GM21825 (cell line): Measurements from ENCODE around the gene GALK1.
"Not testable (repeated sequence)": the region's sequence is repeated elsewhere in the genome, so short reads cannot be mapped to it uniquely, and the experiment has no call there.

Source experiments
- ATAC-seq: cut with Tn5 transposase; IDR thresholded peaks from one replicate; pipeline ENCODE4 v1.9.1; 2021; ENCODE audit warnings: mild to moderate bottlenecking, moderate library complexity; ENCODE audit not compliant: unreplicated experiment

Gene GALK1

DNA sequence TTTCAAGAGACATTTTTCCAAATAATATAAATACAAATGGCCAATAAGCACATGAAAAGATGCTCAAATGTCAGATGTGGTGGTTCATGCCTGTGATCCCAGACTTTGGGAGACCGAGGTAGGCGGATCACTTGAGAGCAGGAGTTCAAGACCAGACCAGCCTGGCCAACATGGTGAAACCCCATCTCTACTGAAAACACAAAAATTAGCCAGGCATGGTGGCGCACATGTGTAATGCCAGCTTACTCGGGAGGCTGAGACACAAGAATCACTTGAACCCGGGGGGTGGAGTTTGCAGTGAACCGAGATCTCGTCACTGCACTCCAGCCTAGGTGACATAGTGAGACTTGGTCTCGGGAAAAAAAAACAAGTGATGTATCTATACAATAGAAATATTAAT lies 2.9 kb upstream of the GALK1 start:
- ATAC-seq, result no peak

DNA sequence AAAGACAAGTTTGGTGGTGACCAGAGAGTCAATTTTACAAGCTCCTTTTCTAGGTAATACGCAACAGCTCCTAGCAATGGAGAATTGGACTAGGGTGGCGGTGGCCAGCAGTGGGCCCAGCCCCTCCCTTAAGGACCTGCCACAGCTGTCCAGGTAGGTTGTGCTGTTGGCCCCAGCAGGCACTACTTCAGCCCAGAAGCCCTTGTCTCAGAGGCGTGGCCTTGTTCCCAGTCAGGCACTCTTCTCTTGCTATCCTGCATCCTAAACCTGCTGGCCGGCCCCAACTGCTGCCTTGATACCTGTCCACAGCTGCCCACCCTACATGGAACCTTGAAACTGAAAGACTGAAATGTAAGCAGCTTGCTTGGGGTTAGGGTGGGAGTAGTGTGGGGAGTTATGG lies 989 bp upstream of the GALK1 start:
- no peak for ATAC-seq

DNA sequence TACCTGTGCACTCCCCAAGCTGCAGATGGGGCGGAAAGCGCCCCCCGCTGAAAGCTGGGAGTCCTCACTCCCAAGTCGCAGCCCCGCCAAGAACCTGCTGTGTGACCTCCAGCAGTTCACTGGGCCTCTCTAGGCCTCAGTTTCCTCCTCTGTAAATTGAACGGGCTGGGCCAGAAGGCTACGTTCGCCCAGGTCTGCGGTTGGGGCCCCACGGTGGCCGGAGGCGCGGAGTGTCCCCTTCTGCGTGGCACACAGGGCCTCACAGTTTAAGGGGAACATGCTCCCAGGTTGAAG lies 628 bp downstream of the GALK1 start:
- no peak for ATAC-seq

DNA sequence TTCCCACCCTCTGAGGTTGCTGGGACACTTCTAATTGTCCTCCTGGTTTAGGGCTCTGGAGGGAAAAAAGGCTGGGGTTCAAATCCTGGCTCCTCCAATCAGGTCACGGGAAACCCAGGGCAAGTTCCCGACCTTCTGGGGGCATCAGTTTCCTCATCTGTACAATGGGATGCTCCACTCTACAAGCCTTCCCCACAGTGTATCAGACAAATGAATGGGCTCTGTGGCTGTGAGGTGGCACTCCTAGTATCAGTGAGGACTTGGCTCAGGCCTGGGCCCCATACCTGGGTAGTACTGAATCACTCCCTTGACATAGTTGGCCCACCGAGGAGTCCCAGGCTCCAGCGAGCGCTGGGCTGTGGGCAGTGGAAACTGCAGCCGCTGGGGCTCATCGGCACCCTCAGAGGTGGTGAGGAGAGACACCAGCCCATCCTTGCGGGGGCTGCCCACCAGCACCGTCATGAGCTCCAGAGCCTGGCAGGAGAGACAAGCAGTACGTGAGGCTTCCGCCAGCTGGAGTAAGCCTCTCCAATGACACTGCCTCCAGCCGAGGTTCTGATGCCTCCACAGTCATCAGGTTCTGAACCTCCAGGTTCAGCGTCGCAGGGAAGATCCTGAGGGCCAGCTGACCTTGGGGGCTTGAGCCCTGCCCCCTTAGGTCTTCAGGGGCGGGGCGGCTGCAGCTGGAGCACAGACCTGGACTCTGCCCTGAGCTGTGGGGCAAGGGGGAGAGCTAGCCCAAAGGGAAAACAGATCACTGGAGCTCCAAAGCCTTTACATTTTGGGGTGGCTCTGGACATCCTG lies 1.2 kb downstream of the GALK1 start:
- ATAC-seq, result no peak

DNA sequence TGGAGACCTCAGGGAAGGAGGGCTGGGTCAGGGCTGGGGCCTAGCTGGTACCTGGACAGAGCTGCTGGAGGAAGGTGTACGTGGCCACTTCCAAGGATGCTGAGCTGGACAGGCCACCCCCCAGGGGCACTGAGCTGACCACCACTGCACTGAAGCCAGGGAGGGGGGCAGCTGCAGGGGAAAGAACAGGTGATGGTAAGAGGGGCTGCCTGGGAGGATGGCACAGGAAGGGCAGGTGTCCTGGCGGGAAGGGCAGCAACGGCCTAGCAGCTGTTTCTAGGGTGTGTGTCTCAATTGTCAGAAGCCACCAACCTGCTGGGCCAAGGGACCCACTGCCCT lies 1.8 kb downstream of the GALK1 start:
- ATAC-seq, result no peak

DNA sequence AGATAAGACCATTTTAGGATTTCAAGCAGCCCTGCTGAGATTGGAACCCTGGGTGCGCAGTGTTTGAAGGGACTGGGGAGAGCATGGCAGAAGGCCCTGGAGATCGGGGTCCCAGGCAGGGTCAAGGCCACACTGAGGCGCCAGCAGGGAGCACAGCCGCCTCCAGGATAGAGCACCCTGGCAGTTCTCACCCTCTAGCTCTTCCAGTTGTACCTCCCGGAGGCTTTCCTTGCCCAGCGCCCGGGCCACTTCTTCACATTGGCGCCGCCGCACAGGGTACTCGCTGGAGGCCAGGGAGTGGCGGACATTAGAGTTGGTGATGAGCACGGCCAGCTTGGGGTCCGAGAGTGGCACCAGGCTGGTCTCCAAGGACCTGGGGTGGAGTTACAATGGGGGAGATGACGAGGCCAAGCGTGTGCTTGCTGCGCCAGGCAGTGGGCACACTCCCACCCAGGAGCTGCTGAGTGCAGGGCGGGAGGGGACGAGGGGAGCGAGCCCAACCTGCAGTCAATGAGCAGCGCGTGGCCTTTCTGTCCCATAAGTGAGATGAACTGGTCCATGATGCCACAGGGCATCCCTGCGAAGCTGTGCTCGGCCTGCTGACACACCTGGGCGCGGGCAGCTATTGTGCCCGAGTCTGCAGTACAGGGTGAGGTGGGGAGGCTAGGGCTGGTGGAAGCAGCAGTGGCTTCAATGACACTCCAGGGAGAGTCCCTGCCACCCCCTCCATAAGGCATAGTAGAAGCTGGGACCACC lies 2.3 kb downstream of the GALK1 start:
- no peak for ATAC-seq

DNA sequence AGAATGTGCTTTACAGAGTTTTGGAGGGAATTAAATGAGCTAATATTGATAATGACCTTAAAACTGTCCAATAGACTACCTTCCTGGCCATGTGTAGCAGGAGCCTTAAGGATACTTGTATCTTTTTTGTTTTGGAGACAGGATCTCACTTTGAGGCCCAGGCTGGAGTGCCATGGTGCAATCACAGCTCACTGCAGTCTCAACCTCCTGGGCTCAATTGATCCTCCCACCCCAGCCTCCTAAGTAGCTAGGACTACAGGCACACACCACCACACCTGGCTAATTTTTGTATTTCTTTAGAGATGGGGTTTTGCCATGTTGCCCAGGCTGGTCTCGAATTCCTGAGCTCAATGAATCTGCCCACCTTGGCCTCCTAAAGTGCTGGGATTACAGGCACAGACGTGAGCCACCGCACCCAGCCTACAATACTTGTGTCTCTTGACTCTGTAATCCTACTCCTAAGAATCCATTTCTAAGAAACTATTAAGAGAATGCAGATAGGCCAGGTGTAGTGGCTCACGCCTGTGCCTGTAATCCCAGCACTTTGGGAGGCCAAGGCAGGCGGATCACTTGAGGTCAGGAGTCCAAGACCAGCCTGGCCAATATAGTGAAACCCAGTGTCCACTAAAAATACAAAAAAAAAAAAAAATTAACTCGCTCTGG lies 4.9 kb downstream of the GALK1 start:
- not testable (repeated sequence) for ATAC-seq

DNA sequence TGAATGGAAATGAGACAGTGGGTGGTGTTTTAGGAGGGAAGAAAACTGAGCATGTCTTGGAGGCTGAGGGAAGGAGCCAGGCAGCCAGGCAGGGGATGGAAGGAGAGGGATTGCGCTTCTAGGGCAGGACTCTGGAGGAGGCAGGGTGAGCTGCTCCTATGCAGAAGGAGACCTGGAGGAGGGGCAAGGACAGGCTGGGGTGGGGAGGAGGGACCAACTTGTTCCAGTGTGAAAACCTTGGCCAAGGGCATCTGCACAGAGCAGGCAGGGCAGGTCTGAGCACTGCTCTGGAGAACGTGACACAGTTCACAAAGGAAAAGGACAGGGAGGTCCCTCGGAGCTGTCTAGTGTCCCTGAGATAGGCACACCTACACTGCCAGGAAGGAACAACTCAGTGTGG lies 5.5 kb downstream of the GALK1 start:
- no peak for ATAC-seq

DNA sequence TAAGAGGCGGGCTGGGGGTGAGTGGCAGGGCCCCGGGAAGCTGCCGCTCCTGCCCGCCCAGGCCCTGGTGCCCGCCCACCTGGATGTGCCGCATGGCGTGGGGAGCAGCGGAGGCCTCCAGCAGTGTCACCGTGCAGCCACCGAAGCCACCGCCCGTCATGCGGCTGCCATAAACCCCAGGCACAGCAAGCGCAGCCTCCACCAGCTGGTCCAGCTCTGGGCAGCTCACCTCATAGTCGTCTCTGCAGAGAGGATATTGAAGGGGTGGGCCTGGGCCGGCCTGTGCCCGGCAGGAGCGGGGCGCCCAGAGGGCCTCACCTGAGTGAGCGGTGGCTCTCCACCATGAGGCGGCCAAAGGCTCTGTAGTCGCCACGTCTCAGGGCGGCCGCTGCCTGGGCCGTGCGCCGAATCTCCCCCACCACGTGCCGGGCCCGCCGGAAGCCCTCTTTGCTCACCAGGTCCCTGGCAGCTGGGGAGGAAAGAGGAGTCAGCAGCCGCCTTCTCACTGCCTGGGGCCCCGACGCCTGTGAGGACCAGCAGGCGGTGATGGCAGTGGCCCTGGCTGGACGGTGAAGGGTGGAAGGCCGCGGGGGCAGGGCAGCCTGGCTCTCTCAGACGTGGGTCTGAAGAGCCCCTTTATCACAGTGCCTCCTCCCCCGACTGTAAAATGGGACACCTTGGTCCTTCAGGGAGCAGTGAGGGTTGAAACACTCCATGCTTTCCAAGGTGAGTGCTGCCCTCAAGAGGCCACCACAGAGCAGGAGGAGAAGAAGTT lies 6.7 kb downstream of the GALK1 start:
- ATAC-seq, result no peak

DNA sequence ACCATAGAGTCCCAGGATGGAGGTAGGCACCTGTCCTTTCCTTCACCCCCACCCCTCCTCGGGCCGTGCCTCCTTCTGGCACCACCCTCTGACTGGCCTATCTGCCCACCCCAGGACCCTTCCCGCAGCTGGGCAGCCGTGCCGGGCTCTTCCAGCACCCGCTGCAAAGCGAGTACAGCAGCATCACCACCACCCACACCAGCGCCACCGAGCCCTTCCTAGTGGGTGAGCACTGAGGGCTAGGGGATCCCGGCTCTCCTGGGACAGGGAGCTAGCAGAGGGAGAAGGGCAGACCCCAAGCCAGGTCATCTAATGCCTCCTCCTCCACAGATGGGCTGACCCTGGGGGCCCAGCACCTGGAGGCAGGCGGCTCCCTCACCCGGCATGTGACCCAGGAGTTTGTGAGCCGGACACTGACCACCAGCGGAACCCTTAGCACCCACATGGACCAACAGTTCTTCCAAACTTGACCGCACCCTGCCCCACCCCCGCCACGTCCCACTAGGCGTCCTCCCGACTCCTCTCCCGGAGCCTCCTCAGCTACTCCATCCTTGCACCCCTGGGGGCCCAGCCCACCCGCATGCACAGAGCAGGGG lies 7.8 kb downstream of the GALK1 start:
- no peak for ATAC-seq

DNA sequence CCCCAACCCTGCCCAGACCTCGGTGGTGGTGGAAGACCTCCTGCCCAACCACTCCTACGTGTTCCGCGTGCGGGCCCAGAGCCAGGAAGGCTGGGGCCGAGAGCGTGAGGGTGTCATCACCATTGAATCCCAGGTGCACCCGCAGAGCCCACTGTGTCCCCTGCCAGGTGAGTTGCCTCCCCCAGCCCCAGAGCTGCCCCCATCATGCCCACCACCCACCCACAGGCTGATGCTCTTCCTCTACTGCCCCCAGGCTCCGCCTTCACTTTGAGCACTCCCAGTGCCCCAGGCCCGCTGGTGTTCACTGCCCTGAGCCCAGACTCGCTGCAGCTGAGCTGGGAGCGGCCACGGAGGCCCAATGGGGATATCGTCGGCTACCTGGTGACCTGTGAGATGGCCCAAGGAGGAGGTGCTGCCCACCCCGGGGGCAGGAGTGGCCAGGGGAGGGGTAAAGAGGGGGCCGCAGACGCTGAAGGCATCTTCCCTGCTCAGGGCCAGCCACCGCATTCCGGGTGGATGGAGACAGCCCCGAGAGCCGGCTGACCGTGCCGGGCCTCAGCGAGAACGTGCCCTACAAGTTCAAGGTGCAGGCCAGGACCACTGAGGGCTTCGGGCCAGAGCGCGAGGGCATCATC lies 8.4 kb downstream of the GALK1 start:
- ATAC-seq, result no peak

DNA sequence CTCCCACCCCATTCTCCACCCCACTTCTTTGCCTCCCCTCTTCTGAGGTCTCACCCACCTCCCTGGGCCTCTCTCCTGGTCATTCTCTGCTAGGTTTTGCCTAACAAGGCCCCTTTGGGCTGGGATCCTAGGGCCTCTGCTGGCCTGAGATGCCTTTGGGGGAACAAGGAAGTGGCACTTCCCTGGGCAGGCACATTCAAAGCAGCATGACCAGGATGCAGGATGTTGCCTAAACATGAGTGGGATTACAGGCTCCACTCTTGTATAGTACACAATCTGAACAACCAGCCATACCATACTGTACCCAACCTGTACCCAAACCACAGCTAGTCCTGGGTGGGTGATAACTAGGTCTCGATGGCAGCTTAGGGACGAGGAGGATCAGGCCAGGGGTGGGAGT lies 9.0 kb downstream of the GALK1 start:
- no peak for ATAC-seq

DNA sequence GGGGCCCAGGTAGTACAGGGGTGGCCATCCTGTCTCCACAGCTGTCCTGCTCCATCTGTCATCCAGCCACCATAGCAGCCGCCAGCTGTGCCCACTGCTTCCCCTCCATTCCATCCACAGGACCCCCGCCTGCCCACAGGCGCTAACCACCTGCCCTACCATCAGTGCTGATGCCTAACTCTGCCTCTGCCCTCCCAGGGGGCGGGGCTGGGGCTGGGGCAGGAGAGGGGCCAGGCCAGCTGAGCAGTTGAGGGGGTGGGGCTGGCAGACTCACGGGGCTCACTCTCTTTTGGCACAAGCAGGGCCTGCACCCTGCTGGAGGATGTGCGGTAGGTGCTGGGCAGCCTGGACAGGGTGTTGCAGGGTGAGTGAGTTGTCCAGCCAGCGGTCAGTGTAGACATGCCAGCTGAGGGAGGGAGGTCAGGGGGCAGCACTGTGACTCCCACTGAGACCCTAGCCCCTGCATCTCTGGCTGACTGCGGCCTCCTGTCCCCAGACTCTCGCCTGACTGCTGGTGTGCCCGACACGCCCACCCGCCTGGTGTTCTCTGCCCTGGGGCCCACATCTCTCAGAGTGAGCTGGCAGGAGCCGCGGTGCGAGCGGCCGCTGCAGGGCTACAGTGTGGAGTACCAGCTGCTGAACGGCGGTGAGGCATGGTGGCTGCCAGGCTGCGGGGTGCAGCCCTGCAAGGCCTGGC lies 9.6 kb downstream of the GALK1 start:
- no peak for ATAC-seq

DNA sequence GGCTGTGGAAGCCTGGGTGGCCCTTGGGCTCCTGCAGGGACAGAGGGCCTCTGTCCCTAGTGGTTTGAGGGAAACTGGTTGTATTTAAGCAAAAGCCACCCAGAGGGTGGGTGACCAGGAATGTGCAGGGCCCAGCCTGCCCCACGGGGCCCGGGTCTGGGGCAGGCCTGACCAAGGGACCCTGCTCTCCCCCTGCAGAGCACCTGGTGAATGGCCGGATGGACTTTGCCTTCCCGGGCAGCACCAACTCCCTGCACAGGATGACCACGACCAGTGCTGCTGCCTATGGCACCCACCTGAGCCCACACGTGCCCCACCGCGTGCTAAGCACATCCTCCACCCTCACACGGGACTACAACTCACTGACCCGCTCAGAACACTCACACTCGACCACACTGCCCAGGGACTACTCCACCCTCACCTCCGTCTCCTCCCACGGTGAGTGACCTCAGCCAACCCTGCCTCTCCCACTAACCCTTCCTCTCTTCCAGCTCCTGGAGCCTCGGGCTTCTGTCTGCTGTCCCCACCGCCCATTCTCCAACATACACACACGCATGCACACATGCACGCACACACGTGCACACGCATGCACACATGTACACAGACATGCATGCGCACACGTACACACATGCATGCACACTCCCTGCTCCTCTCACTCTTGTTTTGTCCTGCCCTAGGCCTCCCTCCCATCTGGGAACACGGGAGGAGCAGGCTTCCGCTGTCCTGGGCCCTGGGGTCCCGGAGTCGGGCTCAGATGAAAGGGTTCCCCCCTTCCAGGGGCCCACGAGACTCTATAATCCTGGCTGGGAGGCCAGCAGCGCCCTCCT lies 10.4 kb downstream of the GALK1 start:
- ATAC-seq, result no peak

DNA sequence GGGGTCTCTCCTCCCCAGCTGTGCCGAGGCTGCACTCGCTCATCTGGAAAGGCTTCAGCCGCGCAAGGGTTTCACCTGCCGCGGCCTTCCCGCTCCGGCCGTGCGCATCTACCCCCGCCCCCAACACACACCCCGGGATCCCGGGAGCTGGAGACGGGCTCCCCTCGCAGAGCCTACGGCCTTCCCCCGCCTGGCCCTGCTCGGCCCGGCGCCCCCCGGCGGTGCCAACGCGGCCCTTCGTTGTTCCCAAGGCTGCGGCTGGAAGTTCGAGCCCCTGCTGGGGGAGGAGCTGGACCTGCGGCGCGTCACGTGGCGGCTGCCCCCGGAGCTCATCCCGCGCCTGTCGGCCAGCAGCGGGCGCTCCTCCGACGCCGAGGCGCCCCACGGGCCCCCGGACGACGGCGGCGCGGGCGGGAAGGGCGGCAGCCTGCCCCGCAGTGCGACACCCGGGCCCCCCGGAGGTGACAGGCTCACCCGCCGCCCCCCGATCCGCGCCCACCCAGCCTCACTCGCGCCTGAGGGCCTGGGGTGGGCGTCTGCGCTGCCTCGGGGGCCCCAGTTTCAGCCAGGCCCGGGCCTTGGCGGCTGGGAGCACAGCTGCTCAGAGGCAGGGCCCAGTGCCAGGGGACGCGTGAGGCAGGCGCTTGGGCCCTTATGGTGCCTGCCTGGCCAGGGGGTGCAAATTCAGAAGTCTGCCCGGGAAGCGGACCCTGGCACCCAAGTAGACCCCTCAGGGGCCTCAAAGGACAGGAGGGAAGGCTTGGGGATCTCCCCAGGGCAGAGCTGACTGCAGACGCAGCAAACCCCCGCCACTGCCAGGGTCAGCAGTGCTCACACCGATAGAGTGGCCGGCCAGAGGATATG lies 11.2 kb downstream of the GALK1 start:
- peak; percentile 55 for ATAC-seq

DNA sequence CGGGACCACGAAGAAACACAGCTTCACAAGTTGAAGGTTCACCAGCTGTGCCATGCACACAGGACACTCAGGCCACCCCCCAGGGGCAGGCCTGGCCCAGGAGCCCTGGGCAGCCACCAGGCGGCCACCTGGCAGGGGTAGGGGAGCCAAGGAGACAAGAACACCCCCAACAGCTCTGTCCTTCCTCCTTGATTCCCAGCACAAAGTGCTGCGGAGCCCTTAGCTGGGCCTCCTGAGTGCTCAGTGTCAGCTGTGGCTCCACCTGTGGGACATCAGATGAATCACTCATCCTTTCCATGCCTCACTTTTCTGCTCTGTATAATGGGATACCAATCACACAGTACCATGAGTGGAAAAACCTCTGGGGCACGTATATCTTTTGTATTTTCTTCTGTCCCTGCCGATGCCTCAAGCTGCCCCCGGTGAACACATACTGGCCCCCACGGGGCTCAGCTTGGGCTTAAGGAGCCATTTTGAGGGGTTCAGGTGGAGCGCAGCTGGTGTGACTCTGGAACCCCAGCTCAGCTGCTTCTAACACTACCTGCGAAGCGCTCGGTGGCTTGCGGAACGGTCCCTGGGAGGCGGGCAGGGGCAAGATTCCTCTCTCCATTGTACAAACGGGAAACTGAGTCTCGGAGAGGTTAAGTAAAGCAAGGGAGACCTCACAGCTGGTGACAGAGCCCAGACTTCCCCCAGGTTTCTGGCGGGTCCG lies 12.0 kb downstream of the GALK1 start:
- no peak for ATAC-seq

DNA sequence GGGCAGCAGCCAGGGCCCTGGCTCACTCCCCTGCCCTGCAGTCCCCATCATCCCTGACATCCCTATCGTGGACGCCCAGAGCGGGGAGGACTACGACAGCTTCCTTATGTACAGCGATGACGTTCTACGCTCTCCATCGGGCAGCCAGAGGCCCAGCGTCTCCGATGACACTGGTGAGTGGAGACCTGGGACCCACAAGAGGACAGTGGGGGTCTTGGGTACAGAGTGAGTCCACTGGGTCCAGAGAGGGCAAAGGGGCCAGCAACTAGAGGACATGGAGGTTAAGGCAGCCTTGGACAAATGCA lies 12.6 kb downstream of the GALK1 start:
- no peak for ATAC-seq
